ENCODE results near the gene EXOC3.

The EXOC3 gene

GRCh38 chr5:488744-489688 lies 46.0 kb downstream of the EXOC3 start:
- DNase-seq: no peak

DNA sequence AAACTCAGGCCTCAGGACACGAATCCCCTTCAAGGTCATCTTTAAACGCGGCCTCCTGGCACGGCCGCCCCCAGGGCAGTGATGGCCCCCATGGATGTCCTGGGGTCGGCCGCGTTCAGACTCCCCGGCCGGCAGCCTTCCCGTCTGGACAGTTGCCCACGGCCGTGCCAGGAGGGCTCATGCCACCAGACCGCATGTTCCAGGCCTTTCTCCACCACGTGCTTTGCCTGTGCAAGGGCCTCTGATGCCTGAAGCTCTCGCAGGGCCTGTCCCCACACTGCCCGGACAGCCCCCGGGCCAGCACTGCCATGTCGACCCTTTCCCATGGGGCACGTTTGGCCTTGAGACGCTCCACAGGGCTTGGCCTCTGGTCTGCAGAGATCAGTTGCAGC lies 46.7 kb downstream of the EXOC3 start:
- no peak for DNase-seq

DNA sequence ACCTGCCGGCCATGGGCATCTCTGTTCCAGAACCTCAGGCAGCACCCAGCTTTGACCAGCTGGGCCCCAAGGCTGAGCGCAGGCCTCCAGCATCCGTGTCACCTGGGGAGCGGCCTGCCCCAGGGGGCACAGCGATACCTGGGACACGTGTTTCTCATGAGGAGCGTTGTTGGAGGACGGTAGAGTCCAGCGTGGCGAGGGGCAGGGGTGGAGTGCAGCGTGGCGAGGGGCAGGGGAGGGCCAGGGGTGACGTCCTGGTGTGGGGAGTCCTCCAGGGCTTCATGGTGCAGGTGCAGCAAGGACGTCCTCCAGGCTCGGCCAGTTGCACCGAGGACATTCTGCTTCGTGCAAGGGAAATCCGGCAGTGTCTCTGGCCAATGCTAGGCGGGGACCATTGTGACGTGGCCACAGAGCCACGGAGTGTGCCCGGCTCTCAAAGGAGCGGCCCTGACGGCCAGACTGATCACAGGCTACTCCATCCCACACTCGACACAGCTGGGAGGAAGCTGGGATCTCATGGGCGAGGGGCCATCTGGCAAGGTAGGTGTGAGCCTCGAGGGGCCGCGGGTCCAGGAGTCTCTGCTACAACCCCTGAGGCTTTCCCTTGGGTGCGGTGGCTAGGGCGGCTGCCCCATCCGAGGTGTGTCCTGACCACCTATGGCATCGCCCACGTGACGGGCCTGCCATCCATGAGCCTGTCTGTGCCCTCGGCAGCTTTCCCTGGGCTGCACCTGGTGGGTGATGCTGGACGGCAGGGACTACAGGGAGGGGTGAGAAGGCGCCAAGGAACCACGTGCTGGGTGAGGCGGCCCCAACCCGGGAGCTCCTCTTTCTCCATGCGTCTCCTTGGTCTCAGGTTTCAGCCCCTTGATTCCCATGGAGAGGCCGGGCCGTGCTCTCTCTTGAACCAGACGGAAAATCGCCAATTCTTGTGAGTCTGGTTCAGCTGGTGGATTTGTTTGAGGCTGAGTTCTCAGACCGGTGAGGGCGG lies 47.4 kb downstream of the EXOC3 start:
- DNase-seq: no peak

DNA sequence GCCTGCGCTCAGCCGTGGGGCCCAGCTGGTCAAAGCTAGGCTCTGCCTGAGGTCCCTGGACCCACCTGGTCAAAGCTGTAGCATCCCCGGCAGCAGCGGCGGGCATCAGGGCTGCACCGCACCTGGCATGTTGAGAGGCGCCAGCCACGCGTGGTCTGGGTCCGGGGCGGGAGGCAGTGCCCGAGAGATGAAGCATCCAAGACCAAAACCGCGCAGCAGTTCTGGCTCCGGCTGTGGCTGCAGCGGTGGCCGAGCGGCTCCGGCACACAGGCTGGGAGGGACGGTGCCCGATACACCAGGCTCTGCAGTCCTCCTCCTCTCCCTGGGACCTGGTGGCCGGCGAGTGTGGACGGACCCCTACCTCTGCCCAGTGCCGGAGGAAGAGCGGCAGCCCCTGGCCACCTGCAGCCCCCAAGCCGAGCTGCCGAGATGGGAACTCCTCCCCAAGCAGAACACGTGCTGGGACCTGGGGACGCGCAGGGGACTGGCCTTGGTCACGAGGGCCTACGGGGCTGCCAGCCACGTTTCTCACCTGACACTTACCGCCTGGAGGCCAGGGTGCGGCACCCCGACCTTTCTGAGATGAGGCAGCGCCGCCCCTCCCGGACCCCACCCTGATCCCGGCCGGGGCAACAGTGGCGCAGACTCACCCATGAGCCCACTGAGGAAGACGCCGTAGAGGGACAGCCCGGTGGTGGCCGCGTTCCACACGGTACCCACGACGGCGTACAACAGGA lies 48.3 kb downstream of the EXOC3 start:
- no peak for DNase-seq

- no peak for DNase-seq
Observed at GRCh38 chr5:491856-492155, 48.8 kb downstream of the EXOC3 start.

DNA sequence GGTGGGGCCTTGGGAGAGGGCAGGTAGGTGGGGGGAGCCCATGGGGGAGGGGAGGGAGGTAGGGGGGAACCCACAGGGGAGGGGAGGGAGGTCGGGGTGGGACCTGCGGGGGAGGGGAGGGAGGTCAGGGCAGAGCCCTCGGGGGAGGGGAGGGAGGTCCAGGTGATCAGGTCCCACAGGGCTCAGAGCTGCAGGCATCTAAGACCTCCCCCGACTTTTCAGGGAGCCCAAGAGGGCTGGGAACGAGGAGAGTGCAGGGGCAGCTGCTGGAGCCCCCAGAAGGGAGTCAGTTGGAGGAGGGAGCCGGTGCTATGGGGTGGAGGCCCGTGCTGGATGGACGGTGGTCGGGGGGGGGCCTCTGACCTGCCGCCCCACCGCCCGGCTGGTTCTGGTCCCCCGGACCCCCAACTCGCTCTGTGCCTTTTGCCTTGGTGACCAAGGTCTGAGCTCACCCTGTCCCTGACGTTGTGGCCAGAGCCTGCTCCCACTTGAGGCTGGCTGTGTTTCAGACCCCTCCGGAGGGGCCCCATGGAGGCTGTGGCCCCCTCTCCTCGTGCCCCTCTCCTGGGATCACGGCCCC lies 49.4 kb downstream of the EXOC3 start:
- DNase-seq: no peak

- no peak for DNase-seq
Observed at GRCh38 chr5:493119-493701, 50.2 kb downstream of the EXOC3 start.

- no peak for DNase-seq
Observed at GRCh38 chr5:493758-494157, 50.8 kb downstream of the EXOC3 start.

DNA sequence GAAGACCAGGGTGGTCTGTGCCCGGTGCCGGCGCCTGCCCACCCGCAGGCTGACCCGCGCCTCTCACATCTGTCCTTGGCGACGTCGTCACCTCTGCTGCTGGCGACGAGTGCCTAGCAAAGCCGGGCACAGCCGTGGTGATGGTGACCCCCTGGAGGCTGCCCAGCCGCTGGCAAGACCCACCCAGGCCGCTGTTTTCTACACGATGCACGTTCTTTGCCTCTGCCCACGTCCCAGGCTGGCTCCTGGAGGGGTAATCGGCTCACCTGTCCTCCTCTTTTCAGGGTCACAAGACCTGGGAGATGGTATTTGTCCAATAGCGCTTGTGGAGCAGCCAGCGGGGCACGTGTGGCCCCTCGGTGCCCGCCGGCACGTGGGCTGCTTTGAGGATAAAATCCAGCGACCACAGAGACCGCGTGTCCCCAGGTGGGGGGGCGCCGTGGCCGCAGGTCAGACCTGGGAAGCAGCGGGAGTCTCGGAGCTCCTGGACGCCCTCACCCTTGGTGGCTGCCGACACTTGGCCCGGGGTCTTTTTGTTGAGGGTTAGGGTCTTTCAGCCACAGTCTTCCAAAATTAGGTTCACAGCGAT lies 51.8 kb downstream of the EXOC3 start:
- no peak for DNase-seq

- DNase-seq: no peak
Observed at GRCh38 chr5:496028-496427, 53.1 kb downstream of the EXOC3 start.

DNA sequence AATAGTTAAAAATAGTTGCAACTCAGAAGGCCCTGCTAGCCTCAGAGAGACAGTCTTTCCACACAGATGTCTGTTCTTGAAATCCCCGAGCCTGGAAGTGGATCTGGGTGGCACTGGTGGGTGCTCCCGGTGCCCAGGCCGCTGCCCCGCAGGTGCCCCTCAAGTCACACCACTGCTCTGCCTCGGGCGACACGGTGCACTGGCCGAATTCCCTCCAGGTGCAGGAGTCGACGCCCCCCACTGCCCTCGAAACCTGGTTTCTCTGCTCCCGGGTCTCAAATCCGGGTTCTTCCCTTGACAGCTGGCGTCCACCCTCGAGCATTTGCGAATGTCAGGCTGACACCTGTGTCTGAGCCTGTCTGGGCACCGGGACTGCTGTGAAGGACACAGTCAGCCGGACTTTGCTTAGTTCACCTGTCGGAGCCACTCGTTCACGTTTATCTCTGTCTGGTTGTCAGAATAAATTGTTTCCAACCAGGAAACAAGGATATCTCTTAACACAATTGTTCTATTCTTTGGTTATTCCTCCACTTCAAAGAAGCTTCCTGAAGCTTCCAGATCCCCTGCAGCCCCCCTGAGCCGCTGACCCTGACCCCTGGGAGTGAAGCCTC lies 54.2 kb downstream of the EXOC3 start:
- DNase-seq: no peak

GRCh38 chr5:497871-498509 lies 55.0 kb downstream of the EXOC3 start:
- no peak for DNase-seq

- DNase-seq: no peak
Observed at GRCh38 chr5:499233-500209, 56.5 kb downstream of the EXOC3 start.

GRCh38 chr5:500491-500890 lies 57.5 kb downstream of the EXOC3 start:
- DNase-seq: no peak

GRCh38 chr5:501105-501830 lies 58.3 kb downstream of the EXOC3 start:
- DNase-seq: no peak

- DNase-seq: no peak
Observed at GRCh38 chr5:501831-502184, 58.8 kb downstream of the EXOC3 start.

DNA sequence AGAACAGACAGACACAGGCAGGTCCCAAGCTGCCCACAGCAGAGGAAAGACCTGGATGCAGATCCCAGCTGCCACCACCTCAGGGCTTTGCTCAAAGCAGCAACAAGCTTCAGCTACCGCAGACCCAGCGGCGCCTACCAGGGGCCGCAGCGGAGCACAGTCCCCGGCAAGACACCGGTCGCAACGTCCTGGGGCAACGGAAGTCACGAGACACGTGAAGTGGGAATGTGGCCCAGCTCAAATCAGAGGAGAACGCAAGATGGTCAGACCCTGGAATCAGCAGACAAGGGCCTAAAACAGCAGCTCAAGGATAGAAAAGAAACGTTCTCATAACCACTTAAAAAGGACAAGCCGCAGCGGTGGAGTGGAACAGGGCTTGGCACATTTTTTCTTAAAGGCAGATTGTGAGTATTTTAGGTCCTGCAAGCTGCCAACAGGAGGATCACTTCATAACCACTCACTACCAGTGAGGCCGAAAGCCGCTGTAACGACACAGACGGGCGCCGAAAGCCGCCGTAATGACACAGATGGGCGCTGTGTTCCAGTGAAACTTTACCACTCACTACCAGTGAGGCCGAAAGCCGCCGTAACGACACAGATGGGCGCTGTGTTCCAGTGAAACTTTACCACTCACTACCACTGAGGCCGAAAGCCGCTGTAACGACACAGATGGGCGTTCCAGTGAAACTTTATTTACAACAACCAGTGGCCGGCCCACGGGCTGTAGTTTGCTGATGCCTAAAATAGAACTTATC lies 59.5 kb downstream of the EXOC3 start:
- no peak for DNase-seq

All from fibroblast of skin of back (primary cell).